Measurements from ENCODE around the gene OVAAL. TPM values are rescaled to one million over a fixed set of nuclear protein-coding genes. Genes with fewer than 3 reads are reported as not detected.
A peak's percentile ranks its signal among the peaks of the same experiment; 100 is the strongest.

The OVAAL gene
- total and polyA plus RNA-seq, 2 of the 4 experiments (the other 2 are of a cell fraction): not detected

DNA sequence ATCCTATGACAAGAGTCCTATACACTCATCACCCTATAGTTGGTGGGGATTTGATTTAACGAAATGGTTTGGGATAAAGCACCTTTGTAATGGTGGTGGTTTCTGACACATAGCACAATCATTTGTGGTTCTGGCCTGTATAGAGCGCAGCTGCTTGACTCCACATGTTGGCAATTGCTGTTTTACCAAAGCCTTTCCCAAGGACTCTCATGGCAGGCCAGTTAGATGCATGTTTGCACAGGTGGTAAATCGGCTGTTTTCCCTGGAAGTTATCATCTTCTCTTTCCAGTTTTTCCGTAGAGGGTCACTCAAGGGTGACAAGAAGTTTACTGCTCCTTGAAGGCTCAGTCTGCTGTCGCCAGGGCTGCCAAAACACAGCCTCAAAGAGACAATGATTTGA lies 56.0 kb downstream of the OVAAL start:
- Histone ChIP-seq H3K79me1 (ENCODE audit: low read depth in 1 of 2, low read length in 2 of 2) (no peaks in the 10 kb centered on the region), H3K36me3 (ENCODE audit: control insufficient read depth, insufficient read depth, low read length) (no peaks in the 10 kb centered on the region), H4K20me1 (ENCODE audit: insufficient read depth, low read length) (no peaks in the 10 kb centered on the region), H4K8ac (ENCODE audit: low read depth in 2 of 2, low read length in 2 of 2) (peak overlapping the region in 1 of 2 experiments; percentile 69; a peak in 2 of 4 replicates), H3K4ac (ENCODE audit: low read depth, low read length) (peak overlapping the region; percentile 31; the same call in 1 of the 2 replicates), H3K9ac (ENCODE audit: low read depth, low read length) (no peak overlapping the region), H3K18ac (ENCODE audit: low read depth, low read length) (peak overlapping the region; percentile 83), H2AFZ (replicated peaks; ENCODE audit: low read length, poor library complexity) (peak overlapping the region; percentile 70), H3K9me3 (ENCODE audit: control insufficient read depth, insufficient read depth, low read length) (no peaks in the 10 kb centered on the region), H3K23ac (ENCODE audit: low read depth, low read length) (no peak overlapping the region), H3K56ac (ENCODE audit: extremely low read depth, insufficient read depth, low read length) (no peak overlapping the region; the same call in 1 of the 2 replicates), H2BK120ac (ENCODE audit: low read depth, low read length) (peak overlapping the region; percentile 76), H2AK5ac (ENCODE audit: low read depth, low read length) (peak overlapping the region; percentile 57), H4K91ac (ENCODE audit: insufficient read depth, low read depth, low read length) (peak overlapping the region; percentile 24; the same call in 1 of the 2 replicates), H3K14ac (replicated peaks; ENCODE audit: low read depth, low read length) (peak overlapping the region; percentile 25; the same call in 1 of the 2 replicates), H3K27ac (ENCODE audit: insufficient read depth, low read length) (no peak overlapping the region), H4K5ac (ENCODE audit: low read depth, low read length) (0 out of 2 replicates have a peak overlapping the region, but pooled peaks have one; percentile 51), H2BK5ac (ENCODE audit: low read depth, low read length, poor library complexity, severe bottlenecking) (peak overlapping the region; percentile 60), H3K4me1 (ENCODE audit: control insufficient read depth, insufficient read depth, low read length) (peaks cover 19% of the 10 kb centered on the region), H3K27me3 (ENCODE audit: control insufficient read depth, insufficient read depth, low read length) (no peaks in the 10 kb centered on the region), H3K4me3 (ENCODE audit: insufficient read depth, low read depth, low read length) (no peak overlapping the region), H2BK20ac (ENCODE audit: low read depth, low read length) (peak overlapping the region; percentile 48), H2AK9ac (replicated peaks; ENCODE audit: low read depth, low read length, poor library complexity) (no peak overlapping the region), H3K4me2 (ENCODE audit: low read depth, low read length) (no peak overlapping the region), H2BK15ac (ENCODE audit: low read depth, low read length) (peak overlapping the region; percentile 59; the same call in 2 of the 3 replicates), H3K9me1 (ENCODE audit: insufficient read depth, low read length) (peaks cover 27% of the 10 kb centered on the region)
- dilution Hi-C loops (cut with HindIII; ENCODE audit: low sequenced_read_pairs, unreplicated experiment): no loop called here
- POLR2A ChIA-PET (ENCODE audit: unreplicated experiment): no interaction called here
- in situ Hi-C loops (cut with MboI; ENCODE audit: low sequenced_read_pairs): no loop called here
- TF ChIP-seq RCOR1 (IDR thresholded peaks at IDR 0.05; ENCODE audit: insufficient replicate concordance, low read length): no peak
- TF ChIP-seq BHLHE40 (IDR thresholded peaks at IDR 0.05; ENCODE audit: low read depth, low read length): no peak
- TF ChIP-seq, protein P1, sequence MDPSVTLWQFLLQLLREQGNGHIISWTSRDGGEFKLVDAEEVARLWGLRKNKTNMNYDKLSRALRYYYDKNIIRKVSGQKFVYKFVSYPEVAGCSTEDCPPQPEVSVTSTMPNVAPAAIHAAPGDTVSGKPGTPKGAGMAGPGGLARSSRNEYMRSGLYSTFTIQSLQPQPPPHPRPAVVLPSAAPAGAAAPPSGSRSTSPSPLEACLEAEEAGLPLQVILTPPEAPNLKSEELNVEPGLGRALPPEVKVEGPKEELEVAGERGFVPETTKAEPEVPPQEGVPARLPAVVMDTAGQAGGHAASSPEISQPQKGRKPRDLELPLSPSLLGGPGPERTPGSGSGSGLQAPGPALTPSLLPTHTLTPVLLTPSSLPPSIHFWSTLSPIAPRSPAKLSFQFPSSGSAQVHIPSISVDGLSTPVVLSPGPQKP (IDR thresholded peaks at IDR 0.05; ENCODE audit: borderline replicate concordance, low read depth, low read length): no peak
- no CpG with 5 or more reads among the region's 5 CpGs for WGBS, 2 experiments (ENCODE audit: extremely low coverage in 2 of 2, insufficient read length in 1 of 2)
- no peak for ATAC-seq (ENCODE audit: low read depth)
- DNase-seq: peak; percentile 65
- BruUV-seq (replicated peaks): no TSS peak
- intact Hi-C loops (cut with micrococcal nuclease): no loop called here
- CTCF ChIA-PET: interaction anchor here (0.6 kb wide), 1 partner anchor 39 kb away, joined by 3 read pairs; no protein-coding TSS in a partner anchor

All from IMR-90 (cell line).